Measurements from ENCODE around the gene KBTBD2.
"Not testable (repeated sequence)": the region's sequence is repeated elsewhere in the genome, so short reads cannot be mapped to it uniquely, and the experiment has no call there.

KBTBD2 gene

DNA sequence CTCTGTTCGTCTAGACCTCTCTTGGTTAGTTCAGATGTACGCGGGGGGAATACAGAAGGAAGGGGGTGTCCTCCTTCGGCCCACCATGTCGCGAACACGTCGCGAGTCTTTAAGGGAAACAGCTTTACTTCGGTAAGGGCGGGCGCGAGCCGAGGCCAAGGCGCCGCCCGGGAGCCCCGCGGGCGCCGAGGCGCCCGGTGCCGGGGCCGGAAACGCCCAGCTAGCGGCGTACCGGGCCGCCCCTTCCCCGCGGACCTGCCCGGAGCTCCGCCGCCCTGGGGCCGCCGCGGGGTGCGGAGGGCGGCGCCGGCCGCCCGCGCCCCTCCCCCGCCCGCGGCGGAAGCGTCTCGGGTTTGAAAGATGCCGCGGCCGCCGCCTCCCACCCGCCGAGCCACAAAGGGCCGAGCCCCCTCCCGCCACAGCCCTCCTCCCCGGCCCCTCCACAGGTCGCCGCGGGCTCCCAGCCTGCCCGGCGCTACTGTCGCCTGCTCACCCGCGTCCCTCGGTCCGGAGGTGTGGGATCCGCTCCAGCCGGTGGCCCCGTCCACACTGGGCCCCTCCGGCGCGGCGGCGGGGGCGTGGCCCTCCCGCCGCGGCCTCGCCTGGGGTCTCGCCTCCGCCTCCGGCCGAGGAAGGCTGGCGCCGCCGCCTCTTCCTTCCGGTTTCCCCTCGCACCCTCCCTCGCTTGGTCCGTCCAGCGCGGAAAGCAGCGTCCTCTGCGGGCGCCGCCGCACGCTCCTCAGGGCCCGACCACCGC is at the start of gene KBTBD2:
KBTBD2 (minus strand) TSS at position 718 of the 757 bp plus-strand sequence. CDS start 12,156 bp downstream, outside the sequence.
- DNase-seq (ENCODE audit: low read depth in 2 of 2): peak; percentile 49 to 62

DNA sequence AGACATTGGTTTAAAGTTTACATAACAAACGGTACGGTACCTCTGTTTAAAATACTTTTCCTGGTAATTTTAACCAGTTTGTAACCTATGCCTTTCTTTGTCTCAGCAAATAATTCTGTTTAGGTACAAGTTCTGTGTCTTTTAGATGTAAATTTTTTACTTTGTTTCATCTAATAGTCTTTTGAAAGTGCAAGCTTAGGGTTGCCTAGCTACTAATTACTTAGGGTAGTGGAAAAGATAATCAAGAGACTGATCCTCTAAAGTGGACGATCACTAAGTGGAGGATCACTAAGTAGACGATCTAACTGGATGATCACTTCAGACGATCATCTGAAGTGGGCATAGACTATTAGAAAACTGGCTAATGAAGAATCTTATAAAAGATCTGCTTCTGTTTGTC is 49.6 kb upstream of the KBTBD2 start:
- DNase-seq (ENCODE audit: low read depth in 2 of 2): no peak

DNA sequence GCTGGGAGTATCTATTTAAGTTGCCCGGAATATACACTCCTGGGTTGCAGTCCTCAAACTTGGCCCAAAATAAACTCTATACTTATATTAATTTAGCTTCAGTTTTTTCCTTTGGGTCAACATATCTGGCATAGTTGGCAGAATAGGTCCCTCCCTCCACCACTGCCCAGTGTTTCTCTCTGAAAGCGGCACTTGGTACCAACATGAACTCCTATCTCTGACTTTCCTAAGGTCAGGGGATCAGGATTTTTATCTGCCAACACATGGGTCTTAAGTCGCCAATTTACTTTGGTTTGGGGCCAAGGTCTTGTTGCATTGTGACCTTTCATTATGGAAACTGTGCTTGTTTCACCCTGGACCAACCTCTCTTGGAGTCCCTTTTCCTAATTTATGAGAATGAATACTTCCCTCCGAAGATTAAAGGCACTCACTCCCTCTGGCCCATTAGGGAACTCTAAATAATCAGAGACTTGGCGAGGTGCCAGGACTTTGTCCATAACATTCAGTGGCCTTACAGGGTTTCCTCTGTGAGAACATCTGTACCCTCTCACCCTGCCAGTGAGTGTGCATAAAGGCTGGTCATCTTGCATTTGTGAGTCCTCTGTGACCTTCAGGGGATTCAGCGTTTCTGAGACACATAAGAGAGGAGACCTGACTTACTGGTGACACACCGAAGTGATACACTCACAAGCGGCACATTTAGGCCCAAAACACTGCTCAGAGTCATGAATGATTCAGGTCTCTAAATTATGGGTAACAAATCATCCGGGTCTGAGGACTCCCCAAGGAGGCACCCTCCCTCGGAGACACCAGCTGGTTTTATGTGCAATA is 46.0 kb upstream of the KBTBD2 start:
- DNase-seq (ENCODE audit: low read depth in 2 of 2): no peak

DNA sequence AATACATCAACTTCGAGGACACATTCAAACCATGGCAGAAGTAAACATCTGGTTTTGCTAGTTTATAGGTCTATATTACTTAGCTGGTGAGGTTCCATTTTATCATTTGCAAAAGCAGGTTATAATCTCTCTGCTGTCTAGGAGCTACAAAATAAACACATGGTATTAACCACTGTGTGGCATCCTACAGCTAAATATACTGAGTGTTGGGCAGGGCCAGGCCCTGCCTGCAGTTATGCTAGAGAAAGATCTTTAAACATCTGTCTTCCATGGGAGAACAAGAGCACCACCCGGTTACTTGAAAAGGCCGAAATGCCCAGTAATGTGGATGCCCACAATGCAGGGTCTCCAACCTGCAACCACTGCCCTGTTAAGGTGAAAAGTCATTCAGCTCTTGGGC is 45.1 kb upstream of the KBTBD2 start:
- DNase-seq (ENCODE audit: low read depth in 2 of 2): no peak

DNA sequence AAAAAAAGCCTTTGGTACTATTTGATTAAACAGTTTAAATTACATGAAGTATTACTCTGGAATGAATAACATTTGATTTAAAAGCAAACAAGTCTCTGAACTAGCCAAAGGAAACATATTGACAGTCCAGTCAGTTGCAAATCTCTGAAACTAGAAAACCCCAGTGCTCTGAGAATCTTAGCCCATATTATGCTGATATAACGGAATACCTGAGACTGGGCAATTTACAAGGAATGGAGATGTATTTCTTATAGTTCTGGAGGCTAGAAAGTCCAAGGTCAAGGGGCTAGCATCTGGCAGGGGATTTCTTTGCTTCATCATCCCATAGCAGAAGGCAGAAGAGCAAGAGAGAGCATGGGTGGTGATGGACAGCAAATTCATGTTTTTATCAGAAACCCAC is 44.0 kb upstream of the KBTBD2 start:
- no peak for DNase-seq (ENCODE audit: low read depth in 2 of 2)

DNA sequence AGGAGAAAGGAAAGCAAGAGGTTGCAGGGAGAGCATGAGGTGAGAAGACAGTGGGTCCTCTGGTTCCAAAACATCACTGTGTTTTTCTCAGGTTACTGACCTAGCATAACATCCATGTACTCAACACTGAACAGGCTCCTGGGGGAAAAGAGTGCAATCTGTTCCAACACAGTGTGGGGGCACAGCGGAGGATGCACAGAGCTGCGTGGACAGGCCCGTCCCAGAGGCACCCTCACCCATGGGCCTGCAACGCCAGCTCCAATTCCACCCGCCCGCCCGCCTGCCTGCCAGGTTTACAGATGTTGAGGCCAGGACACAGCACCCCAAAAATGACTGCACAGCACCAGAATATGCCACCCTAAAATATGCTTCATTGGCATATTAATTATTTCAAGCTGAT is 38.8 kb upstream of the KBTBD2 start:
- no peak for DNase-seq (ENCODE audit: low read depth in 2 of 2)

DNA sequence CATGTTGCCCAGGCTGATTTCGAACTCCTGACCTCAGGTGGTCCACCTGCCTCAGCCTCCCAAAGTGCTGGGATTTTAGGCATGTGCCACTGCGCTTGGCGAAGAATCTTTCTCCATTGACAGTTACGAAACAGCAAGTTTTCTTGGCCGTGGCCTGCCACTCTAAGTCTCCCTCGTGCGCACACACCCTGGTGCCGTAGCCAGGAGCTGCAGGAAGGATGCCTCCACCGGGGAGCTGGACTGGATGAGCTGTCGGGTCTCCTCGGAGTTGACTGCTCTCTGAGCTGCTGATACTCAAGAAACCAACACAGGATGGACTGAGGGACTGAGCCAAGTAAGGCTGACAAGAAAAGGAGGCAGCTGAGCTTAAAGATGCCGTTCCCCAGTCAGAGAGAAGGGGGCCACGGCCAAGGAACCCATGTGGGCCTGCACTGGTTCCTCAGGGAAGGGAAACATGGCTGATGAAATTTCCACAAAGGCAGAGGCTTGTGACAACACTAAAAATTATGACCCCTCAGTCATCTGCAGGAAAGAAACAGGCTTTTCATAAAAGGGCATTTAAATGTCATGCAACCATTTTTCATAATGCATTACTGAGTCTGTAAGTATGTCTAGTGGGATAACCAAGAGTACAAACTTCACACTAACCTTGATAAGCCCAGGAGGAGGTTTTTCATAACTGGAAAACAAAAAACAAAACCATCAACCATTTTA is 38.0 kb upstream of the KBTBD2 start:
- no peak for DNase-seq (ENCODE audit: low read depth in 2 of 2)

DNA sequence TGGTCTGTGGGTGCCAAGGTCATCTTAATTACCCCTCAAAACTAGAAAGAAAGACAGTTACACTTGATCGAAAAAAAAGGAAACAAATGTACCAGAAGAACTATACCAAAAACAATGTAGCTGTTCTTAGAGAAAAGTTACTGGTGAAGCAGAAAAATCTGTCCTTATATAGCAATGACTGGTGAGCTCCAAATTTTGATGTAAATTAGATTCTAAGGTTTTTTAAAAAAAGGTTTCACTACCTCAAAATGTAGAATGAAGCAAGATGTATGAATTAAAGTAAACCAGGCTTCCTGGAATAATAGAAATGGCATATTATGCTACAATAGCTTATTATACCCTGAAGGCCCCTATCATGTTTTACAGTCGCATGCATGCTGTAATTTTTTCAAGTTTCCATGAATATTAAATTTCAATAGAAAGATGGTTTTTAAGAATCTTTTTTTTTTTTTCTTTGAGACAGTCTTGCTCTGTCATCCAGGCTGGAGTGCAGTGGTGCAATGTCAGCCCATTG is 37.3 kb upstream of the KBTBD2 start:
- no peak for DNase-seq (ENCODE audit: low read depth in 2 of 2)

DNA sequence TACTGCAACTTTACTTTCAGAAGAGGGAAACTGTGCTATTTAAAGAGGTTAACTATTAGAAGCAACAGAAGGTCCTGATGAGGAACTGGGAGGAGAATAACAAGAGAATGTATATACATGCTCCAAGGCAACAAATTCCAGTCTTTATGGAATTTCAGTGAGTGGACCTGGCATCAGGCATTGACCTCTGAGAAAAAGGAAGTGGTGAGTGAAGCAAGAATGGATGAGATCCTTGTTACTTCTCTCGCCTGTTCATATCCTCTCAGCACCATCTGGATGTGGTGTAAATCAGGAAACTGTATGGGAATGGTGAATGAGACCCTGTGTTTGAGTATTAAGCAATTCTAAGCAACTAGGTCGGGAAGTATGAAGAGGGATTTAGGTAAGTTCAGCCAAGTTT is 30.3 kb upstream of the KBTBD2 start:
- no peak for DNase-seq (ENCODE audit: low read depth in 2 of 2)

DNA sequence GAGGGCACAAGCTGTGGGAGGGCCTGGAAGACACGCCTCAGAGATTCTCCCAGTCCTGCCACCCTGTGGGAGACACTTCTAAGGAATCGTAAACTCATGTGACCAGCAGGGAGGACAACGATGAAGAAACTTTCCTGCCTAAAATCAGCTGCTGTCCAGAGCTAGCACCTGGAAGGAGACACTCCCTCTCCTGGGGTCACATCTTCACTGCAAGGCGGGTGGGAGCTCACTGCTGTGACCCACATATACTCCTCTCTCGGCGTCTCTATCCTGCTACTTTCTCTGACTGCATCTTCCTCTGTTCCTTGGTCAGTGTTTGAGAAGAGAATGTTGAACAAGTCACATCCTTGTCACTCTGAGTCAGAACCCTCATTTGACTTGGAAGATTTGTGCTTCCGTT is 25.4 kb upstream of the KBTBD2 start:
- not testable (repeated sequence) for DNase-seq (ENCODE audit: low read depth in 2 of 2)

DNA sequence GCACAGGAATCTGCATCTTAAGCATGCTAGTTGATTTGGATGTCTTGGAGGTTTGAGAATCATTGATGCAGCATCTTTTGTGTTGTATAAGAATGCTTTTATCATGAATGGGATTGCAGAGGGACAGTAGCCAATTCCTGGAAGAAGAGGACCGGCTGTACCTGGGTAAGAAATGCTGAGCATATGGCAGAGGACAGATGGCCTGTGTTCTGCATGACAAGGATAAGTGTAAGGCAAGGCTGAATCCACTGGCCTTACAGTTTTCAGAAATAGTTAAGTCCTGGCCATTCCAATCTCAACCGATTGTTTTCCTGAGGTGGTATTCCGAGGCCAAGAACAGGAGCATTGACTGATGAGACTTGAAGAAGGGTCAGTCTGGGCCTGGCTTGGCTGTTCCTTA is 24.4 kb upstream of the KBTBD2 start:
- no peak for DNase-seq (ENCODE audit: low read depth in 2 of 2)

DNA sequence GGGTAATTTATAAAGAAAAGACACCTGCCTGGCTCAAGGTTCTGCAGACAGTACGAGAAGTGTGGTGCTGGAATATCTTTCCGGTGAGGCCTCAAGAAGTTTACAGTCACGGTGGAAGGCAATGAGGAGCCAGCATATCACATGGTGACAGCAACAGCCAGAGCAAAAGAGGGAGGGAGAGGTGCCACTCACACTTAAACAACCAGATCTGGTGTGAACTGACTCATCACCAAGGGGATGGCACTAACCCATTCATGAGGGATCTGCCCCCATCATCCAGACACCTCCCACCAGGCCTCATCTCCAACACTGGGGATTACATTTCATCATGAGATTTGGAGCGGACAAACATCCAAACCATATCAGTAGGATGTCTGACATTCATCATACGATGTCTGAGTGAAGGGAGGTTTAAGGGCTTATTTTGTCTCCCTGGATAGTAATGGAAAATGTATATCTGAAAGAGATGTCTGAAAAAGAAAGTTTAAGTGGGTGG is 23.5 kb upstream of the KBTBD2 start:
- DNase-seq (ENCODE audit: low read depth in 2 of 2): no peak

DNA sequence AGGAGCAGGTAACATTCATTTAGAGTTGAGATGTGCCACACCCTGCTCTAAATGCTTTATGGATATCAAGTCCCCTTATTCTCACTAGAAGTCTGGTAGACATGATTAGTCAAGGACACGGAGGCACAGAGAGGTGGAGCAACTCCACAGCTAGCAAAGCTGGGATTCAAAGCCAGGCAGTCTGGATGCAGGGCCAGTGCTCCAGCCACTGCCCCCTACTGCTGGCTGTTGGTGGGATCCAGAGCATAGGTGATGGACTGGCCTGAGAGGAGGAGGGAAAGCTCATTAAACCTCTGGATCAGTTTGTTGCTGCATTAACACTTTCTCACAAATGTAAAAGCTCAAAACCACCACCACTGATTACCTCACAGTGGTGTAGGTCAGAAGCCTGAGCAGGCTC is 22.6 kb upstream of the KBTBD2 start:
- DNase-seq (ENCODE audit: low read depth in 2 of 2): no peak

DNA sequence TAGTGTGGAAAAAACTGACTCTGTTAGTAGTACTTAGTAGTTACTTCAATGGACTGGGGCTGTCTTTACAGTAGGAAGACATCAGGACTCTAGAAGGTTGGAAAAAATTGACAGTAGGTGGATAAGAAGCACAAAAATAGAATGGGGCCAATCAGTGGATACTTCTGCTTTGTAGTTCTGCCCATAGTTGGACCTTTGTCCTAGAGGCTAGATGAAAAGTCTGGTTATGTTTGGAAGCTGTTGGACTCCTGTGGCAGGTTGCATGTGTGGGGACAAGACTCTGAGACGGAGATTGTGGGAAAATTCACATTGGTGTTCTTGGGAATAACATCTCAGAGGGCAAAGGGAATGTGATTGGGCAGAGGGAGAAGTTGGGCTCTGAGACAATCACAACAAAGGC is 18.6 kb upstream of the KBTBD2 start:
- DNase-seq (ENCODE audit: low read depth in 2 of 2): no peak

DNA sequence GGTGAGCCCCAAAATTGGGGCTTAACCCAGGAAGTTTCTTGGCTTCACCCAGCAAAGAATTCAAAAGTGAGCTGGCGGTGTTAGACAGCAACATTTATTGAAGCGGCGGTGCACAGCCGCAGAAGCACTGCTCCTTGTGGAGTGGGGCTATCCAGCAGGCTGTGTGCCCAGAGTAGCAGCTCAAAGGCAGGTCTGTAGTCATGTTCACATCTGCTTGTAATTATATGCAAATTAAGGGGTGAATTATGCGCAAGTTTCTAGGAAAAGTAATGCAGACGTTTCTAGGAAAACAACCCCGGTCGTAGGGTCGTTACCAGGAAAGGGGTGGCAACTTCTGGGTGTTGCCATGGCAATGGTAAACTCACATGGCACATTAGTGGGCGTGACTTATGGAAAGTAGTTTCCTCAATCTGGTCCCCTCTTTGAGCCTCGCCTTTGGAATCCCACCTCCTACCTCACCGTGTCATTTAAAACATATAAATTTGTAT is 13.7 kb upstream of the KBTBD2 start:
- DNase-seq (ENCODE audit: low read depth in 2 of 2): peak; percentile 44 to 45

DNA sequence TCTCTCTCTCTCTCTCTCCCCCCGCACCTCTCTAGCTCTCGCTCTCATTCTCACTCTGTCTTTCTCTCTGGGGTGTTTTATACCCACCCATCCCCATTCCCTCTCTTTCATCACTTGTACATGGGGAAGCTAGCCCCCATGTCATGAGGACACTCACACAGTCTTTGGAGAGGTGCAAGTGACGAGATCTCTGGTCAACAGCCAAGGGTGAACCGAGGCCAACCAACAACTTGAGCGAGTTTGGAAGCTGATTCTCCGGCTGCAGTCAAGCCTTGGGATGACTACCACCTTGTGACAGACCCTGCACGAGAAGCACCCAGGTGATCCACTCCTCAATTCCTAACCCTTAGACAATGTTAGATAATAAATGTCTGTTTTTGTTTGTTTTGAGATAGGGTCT is 10.1 kb upstream of the KBTBD2 start:
- no peak for DNase-seq (ENCODE audit: low read depth in 2 of 2)

DNA sequence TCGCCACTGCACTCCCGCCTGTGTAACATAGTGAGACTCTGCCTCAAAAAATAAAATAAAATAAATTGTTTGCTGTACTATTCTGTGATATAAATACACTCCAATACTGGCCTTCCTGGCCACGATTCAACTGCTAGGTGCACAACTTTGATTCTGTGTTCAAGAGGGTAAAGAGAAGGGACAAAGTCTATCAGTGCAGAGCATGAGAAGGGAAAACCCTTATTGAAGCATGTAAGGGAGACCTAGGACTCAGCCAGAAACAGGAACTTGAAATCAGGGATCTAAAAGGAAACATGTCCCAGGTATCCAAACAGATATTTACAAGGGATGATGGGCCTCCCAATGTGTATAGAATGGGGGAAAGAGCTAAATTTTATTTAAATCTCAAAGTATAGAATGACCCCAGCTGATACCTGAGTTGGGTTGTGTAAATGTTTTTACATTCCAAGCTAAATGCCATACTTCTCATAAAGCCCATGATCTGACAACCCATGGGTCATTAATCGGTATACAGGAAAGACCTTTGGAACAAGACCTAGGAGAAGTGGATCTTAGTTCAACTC is 9.0 kb upstream of the KBTBD2 start:
- DNase-seq (ENCODE audit: low read depth in 2 of 2): no peak

DNA sequence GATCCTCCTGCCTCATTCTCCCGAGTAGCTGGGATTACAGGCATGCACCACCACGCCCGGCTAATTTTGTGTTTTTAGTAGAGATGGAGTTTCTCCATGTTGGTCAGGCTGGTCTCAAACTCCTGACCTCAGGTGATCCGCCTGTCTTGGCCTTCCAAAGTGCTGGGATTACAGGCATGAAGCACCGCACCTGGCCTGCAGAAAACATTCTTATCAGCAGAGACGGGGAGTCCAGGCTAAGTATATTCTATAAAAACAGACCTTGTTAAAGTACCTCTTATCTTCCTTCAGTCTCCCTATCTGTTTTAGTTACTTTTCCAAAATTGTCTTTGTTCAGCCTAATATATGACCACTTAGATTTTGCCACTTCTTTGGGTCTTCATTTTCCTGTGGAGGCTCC is 5.8 kb upstream of the KBTBD2 start:
- not testable (repeated sequence) for DNase-seq (ENCODE audit: low read depth in 2 of 2)

DNA sequence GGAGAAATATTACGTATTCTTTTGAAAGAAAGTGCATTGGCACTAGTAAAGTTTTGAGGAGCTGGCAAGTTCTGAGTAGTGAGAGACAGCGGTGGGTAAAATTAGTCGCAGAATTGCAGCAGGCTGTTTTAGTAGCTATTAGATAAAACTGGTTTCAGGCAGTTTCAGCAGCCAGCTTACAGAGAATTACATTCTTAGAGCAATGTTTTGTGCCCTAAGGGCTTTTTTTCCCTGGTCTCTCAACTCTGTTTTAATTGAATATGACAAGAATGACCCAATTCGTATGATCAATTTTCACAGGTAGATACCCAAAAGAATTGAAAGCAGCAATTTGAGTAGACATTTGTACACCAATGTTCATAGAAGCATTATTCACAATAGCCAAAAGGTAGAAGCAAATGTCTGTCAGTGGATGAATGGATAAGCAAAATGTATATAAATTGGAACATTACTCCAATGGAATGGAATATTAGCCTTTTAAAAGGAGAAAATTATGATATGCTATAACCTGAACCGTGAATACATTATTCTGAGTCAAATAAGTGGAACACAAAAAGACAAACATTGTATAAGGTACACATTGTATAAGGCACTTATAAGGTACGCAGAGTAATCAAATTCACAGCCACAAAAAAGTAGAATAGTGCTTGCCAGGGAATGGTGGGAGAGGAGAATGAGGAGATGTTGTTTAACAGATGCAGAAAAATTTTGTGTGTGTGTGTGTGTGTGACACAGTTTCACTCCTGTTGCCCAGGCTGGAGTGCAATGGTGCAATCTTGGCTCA is 5.2 kb upstream of the KBTBD2 start:
- no peak for DNase-seq (ENCODE audit: low read depth in 2 of 2)

DNA sequence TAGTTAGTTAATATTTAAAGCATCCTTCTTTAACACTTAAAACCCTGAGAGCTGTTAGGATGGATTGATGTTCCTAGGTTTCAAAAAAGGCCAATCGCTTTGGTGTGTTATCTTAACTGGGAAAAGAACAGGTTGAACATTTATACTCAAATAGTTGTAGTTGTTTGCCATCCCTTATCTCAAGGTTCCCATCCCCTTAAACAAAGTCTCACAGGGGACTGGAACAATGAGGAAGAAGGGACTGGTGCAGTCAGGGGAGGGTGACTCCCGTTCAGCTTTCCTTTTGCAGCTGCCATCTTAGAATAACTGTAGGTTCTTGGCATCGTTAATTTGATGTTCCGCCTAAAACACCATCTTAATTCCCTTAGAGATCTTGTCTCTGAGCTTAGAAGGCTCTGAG is 2.6 kb upstream of the KBTBD2 start:
- no peak for DNase-seq (ENCODE audit: low read depth in 2 of 2)

DNA sequence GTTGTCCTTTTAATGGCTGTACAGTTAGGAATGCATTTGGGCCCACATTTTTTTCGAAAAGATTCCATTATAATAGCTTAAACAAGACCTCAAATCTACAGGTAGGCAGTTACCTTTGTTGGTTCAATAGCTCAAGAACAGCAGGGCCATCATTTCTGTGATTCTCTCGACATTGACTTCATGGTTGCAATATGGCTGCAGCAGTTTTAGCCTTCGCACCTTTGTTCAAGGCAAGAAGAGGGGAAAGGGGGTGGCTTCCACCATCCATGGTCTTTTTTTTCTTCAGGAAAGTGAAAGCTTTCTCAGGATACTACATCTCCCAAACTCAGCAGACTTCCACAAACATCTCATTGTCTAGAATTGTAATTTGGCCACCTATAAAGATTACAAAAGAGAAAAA is 2.2 kb upstream of the KBTBD2 start:
- no peak for DNase-seq (ENCODE audit: low read depth in 2 of 2)
